ENCODE measurements around the gene KATNAL2.

DNA sequence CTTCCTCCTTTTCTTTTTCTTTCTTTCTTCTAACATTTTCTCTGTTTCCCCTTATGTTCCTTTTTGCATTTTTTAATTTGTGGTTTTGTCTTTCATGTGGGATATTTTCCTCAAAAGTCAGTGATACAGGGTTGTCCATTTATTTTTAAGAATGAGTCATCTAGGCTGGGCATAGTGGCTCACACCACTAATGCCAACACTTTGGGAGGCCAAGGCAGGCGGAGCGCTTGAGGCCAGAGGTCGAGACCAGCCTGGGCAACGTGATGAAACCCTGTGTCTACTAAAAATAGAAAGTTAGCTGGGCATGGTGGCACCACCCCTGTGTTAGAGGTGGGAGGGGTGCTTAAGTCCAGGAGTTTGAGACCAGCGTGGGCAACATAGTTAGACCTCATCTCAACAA, 35.8 kb downstream of the KATNAL2 start:
- TF ChIP-seq E2F6 (IDR thresholded peaks at IDR 0.05; ENCODE audit: borderline replicate concordance, low read depth) (no peak), HOXA7 (CRISPR knock-in tag; IDR thresholded peaks at IDR 0.05) (no peak), POLR2A (IDR thresholded peaks at IDR 0.05; ENCODE audit: low read length) (no peak), CHD2 (IDR thresholded peaks at IDR 0.05; ENCODE audit: low read length, partially characterized antibody) (no peak), EP300 (IDR thresholded peaks at IDR 0.05) (no peak), MYC (IDR thresholded peaks at IDR 0.05; ENCODE audit: borderline replicate concordance, low read length) (no peak)
- TF ChIP-seq, protein P1, sequence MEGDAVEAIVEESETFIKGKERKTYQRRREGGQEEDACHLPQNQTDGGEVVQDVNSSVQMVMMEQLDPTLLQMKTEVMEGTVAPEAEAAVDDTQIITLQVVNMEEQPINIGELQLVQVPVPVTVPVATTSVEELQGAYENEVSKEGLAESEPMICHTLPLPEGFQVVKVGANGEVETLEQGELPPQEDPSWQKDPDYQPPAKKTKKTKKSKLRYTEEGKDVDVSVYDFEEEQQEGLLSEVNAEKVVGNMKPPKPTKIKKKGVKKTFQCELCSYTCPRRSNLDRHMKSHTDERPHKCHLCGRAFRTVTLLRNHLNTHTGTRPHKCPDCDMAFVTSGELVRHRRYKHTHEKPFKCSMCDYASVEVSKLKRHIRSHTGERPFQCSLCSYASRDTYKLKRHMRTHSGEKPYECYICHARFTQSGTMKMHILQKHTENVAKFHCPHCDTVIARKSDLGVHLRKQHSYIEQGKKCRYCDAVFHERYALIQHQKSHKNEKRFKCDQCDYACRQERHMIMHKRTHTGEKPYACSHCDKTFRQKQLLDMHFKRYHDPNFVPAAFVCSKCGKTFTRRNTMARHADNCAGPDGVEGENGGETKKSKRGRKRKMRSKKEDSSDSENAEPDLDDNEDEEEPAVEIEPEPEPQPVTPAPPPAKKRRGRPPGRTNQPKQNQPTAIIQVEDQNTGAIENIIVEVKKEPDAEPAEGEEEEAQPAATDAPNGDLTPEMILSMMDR (IDR thresholded peaks at IDR 0.05): no peak
- TF ChIP-seq, protein P2, sequence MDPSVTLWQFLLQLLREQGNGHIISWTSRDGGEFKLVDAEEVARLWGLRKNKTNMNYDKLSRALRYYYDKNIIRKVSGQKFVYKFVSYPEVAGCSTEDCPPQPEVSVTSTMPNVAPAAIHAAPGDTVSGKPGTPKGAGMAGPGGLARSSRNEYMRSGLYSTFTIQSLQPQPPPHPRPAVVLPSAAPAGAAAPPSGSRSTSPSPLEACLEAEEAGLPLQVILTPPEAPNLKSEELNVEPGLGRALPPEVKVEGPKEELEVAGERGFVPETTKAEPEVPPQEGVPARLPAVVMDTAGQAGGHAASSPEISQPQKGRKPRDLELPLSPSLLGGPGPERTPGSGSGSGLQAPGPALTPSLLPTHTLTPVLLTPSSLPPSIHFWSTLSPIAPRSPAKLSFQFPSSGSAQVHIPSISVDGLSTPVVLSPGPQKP (IDR thresholded peaks at IDR 0.05; ENCODE audit: low read depth, low read length): no peak

Measured in A549 (cell line).